ENCODE measurements around the gene ROR2.

GRCh38 chr9:91582181-91582580 is 367.8 kb downstream of the ROR2 start:
- TF ChIP-seq CTCF (IDR thresholded peaks at IDR 0.05; ENCODE audit: borderline replicate concordance, extremely low read depth, low read length, poor library complexity, severe bottlenecking) = no peak
- no peak for TF ChIP-seq EZH2 (IDR thresholded peaks at IDR 0.05; ENCODE audit: borderline replicate concordance, low read depth, low read length, severe bottlenecking)
